Esophagus muscularis mucosa (tissue), 3 donors: Measurements from ENCODE around the gene ZBTB38.
A peak's percentile ranks its signal among the peaks of the same experiment; 100 is the strongest.

ENCODE experiments used
- CTCF ChIP-seq, 3 experiments: fragments of 200-600 bp in 2 of 3; fragments of 450-650 bp in 1 of 3; sonication (generic) in 2 of 3; IDR thresholded peaks; one replicate each; pipeline ENCODE4 v1.5.1; 2017 to 2019; ENCODE audit warnings: antibody characterized with exemption in 3 of 3, mild to moderate bottlenecking in 2 of 3, moderate library complexity in 1 of 3
- EP300 ChIP-seq: sonication (generic); formaldehyde crosslinking; IDR thresholded peaks from one replicate; pipeline ENCODE4 v1.6.1; 2017; ENCODE audit warnings: antibody characterized with exemption

GRCh38 chr3:141402476-141403171 is 34.3 kb downstream of the ZBTB38 start:
- TF ChIP-seq CTCF (IDR thresholded peaks at IDR 0.05) (peak in 2 of 3 experiments; percentile 11 to 16), EP300 (no peak)
